Skeletal muscle satellite cell (primary cell): ENCODE measurements around the gene RAB38. TPM values are rescaled to one million over a fixed set of nuclear protein-coding genes. Genes with fewer than 3 reads are reported as not detected.

Experiments
- small RNA-seq: library from RNA; depleted of rRNA; stranded (forward); fragments of <200 nt; gene quantifications from one replicate; pipeline ENCODE3, GENCODE V24; 2012

RAB38 gene

Small RNA genes within 50 kb of the gene (small RNA-seq; reads per million reads assigned to genes)
- gene MIR3166 (not detected), gene RF00019 (not detected)
